ENCODE measurements around the gene CTDSP1. TPM values are rescaled to one million over a fixed set of nuclear protein-coding genes. Genes with fewer than 3 reads are reported as not detected.
A peak's percentile ranks its signal among the peaks of the same experiment; 100 is the strongest.

The CTDSP1 gene
- total RNA-seq, 2 donors from 2014 or later: 67.2 to 98.9 TPM

GRCh38 chr2:218400930-218401881, 1.5 kb downstream of the CTDSP1 start:
- intact Hi-C loops (cut with DNase I): no loop called here
- peak; percentile 39 to 54 (median 48) for DNase-seq
- Histone ChIP-seq H3K4me1 (peaks cover 68% of the 10 kb centered on the region), H3K27ac (peak overlapping the region; percentile 95 to 100 (median 98)), H3K36me3 (replicated peaks in 1 of 2; ENCODE audit: insufficient read depth in 1 of 2, low read depth in 2 of 2) (peaks cover 7 to 14% of the 10 kb centered on the region in 2 donors), H3K27me3 (no peaks in the 10 kb centered on the region), H3K9me3 (no peaks in the 10 kb centered on the region), H3K4me3 (peak overlapping the region; percentile 90 to 98)
- 19 to 24% methylated on average over 8 to 22 of the region's 24 CpGs for WGBS, 2 donors
- no peak for ATAC-seq
- TF ChIP-seq CTCF (IDR thresholded peaks at IDR 0.05) (no peak), POLR2A (IDR thresholded peaks at IDR 0.05) (no peak)

GRCh38 chr2:218401890-218402289, 2.2 kb downstream of the CTDSP1 start:
- no peaks in the 10 kb centered on the region for H3K9me3 ChIP-seq
- H3K27ac ChIP-seq: peak overlapping the region in 3 of 4 donors; percentile 95 to 100 (median 99)
- no peaks in the 10 kb centered on the region for H3K27me3 ChIP-seq
- peaks cover 66% of the 10 kb centered on the region for H3K4me1 ChIP-seq
- TF ChIP-seq CTCF (IDR thresholded peaks at IDR 0.05) (no peak), POLR2A (IDR thresholded peaks at IDR 0.05) (no peak)
- WGBS, 2 donors: 64% methylated on average over 9 of the region's 9 CpGs; no CpG with 5 or more reads in 1 of the 2 donors
- no peak for ATAC-seq
- DNase-seq: peak in 1 of 4 donors; percentile 24
- peaks cover 7 to 14% of the 10 kb centered on the region in 2 donors for H3K36me3 ChIP-seq (replicated peaks in 1 of 2; ENCODE audit: insufficient read depth in 1 of 2, low read depth in 2 of 2)
- intact Hi-C loops (cut with DNase I): no loop called here
- H3K4me3 ChIP-seq: no peak overlapping the region

- H3K4me3 ChIP-seq: no peak overlapping the region
- no peaks in the 10 kb centered on the region for H3K27me3 ChIP-seq
- 65 to 90% methylated on average over 4 to 8 of the region's 8 CpGs for WGBS, 2 donors
- TF ChIP-seq POLR2A (IDR thresholded peaks at IDR 0.05) (no peak), CTCF (IDR thresholded peaks at IDR 0.05) (no peak)
- peak overlapping the region in 2 of 4 donors; percentile 42 to 95 for H3K27ac ChIP-seq
- intact Hi-C loops (cut with DNase I): no loop called here
- no peaks in the 10 kb centered on the region for H3K9me3 ChIP-seq
- no peak for DNase-seq
- H3K4me1 ChIP-seq: peaks cover 66% of the 10 kb centered on the region
- ATAC-seq: no peak
- H3K36me3 ChIP-seq (replicated peaks in 1 of 2; ENCODE audit: insufficient read depth in 1 of 2, low read depth in 2 of 2): peaks cover 7 to 14% of the 10 kb centered on the region in 2 donors
These were observed 2.8 kb downstream of the CTDSP1 start for GRCh38 chr2:218402491-218402901.

GRCh38 chr2:218402911-218403411, 3.3 kb downstream of the CTDSP1 start:
- Histone ChIP-seq H3K4me3 (no peak overlapping the region), H3K9me3 (no peaks in the 10 kb centered on the region), H3K36me3 (replicated peaks in 1 of 2; ENCODE audit: insufficient read depth in 1 of 2, low read depth in 2 of 2) (peaks cover 7 to 14% of the 10 kb centered on the region in 2 donors), H3K27ac (peak overlapping the region in 2 of 4 donors; percentile 42 to 95), H3K27me3 (no peaks in the 10 kb centered on the region), H3K4me1 (peaks cover 66% of the 10 kb centered on the region)
- WGBS, 2 donors: 83% methylated on average over 6 to 19 of the region's 26 CpGs
- ATAC-seq: no peak
- no peak for DNase-seq
- TF ChIP-seq CTCF (IDR thresholded peaks at IDR 0.05) (no peak), POLR2A (IDR thresholded peaks at IDR 0.05) (no peak)
- intact Hi-C loops (cut with DNase I): no loop called here

Measured in body of pancreas (tissue), 4 donors.